ENCODE results near the gene SLIT3.

Gene SLIT3

DNA sequence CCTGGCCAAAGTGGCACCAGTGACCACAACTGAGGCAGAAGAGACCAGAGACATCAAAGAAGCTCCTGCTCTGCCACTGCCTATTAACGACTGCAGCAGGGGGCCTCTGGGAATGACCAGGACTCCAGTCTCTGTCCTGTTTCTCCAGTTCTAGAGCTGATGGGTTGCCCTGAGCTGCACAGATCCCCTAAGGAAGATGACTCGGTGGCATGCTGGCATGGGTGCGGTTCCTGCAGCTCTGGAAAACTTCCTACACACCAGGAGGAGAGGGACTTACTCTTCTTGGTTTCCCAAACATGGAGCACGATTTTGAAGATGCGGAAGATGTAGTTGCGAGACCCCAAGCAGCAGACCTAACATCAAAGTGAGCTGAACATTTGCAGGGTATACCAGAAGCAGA lies 2.7 kb downstream of the SLIT3 start:
- DNase-seq: no peak

DNA sequence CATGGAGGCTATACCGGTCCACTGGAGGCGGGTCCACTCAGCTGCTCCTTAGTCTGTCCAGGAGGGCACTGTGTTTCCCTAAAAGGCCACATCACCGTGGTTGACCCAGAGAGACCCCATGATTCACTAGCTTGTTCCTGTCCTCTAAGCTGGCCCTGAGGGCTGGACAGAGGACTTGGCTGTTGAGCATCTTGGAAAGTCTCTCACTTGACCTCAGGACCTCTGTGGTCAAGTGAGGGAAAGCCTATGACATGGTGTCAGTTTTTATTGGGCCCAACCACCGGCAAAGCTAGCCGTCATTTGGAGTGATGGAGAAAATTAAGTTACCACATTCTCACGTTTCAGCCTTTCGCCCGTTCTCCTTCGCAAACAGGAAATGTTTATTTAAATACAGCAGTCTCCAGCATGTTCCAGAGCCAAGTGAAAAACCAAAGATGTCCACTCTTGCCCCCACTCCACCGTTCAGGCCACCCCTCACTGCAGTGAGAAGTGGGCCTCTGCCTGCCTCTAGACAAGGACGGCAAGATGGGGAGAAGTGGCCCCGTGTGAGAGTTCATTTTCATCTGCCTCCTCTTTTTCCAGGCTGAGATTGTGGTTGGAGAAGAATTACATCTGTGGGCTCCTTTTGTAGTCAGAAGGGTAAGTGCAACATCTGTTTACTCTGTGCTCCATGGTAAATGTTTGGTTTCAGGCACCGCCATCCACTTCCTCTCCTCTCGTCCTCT lies 4.4 kb downstream of the SLIT3 start:
- no peak for DNase-seq

DNA sequence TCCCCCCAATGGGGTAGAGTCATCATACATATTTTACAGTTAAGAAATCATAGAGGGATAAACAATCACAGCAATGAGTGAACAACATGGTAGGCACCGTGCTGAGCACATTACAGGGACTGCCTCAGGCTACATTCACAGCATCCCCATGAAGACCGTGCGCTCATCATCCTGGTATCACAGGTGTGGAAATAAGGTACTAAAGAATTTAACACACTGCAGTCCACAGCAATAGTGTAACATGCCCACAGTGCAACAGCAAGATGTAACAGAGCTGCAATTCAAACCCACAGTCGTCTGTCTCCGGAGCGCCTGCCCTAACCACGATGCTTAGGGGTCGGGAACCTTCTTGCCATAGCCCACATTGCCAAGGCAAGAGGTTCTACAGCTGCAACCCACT lies 5.6 kb downstream of the SLIT3 start:
- DNase-seq: no peak

DNA sequence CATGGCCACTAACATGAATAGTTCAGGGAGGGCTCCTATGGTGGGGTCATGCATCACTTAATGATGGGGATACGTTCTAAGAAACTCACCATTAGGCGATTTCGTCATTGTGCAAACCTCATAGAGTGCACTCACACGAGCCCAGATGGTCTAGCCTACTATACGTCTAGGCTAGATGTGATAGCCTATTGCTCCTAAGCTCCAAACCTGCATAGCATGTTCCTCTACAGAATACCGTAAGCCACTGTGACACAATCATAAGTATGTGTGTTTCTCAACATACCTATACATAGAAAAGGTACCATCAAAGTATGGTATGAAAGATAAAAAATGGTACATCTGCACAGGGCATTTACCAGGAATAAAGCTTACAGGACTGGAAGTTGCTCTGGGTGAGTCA lies 6.3 kb downstream of the SLIT3 start:
- no peak for DNase-seq

DNA sequence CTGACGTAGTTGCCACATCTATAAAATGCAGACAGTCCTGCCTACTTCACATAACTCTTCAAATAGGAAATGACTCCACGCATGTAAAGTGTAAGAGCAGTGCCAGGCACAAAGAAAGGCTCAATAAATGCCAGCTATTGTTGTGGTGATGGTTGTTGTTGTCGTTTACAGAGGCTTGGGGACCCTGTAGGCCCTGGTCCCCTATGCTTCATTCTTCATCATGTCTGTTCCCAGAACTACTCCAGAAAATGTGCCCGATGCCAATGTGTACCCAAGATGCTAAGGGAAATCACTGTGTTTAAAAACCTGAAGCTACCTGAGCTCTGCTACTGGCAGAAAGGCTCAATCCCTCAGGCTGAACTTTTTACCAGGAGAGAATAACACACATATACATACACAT lies 9.1 kb downstream of the SLIT3 start:
- DNase-seq: no peak

DNA sequence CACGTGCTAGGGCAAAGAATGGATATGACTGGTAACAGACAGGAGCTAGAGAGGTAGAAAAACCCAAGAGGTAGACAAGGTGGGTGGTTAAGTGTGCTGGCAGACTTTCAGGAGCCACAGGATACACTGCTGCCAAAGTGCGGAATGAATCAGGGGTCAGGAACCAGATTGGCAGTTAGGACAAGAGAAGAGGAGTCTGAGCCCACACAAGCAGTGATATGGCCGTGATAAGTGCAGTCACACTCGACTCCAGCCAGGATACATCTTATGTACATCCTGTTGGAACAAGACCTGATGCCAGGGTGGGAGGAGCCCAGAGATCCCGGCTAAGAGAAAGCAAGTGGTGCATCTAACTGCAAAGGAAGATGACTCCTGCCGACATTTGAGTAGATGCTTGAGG lies 10.0 kb downstream of the SLIT3 start:
- no peak for DNase-seq

DNA sequence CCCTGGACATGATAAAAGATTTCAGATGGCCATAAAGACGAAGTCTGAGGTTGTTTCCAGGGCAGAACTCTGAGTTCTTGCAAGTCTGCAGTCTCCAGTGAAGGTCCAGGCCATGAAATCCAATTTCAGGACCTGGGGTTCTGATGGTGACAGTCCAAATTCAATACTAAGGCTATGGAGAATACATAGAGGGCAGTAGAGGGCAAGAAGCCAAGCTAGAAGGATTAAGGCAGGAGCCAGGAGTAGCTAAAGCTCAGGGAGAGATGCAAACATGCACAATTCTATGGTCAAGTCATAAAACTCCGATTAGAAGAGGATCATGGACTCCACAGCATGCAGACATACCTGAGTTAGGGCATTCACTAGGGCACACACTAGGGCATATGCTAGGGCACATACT lies 11.4 kb downstream of the SLIT3 start:
- DNase-seq: no peak

DNA sequence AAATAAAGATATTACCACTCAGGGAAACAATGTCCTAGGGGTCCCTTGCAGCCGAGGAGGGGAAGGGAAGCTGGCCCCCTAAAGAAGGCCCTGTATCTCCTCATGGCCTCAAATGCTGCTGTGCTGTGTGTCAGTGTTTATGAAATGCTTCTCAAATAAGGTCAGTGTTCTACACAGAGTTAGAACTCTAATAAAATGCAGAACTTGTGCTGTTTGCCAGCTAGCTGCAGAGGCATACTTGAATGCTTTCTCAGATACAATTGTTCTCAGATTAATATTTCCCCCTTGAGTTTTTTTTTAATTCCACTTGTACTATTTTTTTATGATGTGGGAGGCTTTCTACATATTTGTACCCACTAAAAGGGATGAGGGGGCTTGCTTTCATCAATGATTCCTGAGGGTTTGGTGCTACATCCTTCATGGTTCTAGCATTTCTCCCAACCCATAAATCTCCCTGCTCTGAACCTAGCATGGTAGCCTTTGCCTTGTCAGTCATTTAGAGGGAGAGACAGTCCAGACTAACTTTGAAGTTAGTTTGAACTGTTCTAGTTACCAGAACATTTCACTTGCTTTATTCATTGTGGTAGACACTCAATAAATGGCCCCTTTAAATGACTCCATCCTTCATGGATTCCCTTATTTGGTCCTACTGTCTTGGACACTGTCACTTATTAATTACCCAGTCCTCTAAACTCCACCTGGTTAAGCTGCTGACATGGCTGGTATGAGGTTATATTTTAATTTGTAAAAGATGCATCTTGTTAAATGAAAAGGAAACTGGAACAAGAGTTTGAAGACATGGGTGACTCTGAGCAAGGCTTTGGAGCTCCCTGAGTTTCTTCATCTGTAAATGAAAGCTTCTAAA lies 12.6 kb downstream of the SLIT3 start:
- no peak for DNase-seq

DNA sequence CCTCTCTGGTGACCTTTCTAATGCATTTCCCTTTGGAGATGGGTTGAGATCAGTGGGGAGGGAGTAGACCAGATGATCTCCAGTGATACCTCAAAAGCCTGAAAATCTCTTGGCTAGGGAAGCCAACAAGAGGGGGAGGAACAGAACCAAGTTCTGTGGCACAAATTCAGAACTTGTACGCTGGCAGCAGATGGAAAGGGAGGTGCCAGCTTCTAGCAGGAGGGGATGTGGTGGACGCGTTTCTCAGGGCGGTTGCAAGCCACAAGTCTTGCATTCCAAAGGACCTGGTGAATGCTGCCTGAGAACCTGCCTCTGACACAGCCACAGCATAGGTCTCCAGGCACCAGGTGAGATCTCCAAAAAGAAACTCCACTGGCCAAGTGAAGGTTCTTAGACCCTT lies 13.4 kb downstream of the SLIT3 start:
- no peak for DNase-seq

DNA sequence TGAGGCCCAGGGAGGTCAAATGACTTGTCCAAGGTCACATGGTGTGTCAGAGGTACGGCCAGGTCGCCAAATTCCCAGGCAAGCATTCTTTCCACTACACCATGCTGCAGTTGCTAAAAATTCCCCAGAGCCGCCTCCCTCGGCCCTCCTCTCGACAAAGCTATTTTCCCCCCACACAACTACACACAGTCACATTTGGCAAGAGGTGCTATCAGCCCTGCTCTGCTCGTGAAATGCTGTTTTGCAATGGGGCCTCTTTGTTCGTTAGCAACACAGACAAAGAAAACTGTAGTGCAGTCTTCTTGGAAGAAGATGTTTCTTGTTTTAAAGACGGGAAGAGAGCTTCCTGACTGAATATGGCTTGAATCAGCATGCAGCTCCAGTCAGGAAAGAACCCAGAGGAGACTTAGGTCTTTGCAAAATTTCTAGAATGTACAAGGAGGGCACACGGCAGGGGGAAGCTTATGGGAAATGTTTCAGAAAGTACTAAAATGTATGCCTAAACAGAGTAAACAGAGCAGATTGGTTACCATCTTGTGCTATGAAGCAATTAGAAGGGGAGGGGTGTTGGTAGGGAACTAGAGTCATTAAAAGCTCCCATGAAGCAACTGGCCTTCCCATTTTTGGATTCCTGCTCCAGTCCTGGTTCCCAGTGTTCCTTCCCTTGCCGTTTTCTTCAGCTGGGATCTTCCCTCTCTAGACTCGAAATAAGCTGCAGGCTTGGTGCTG lies 14.2 kb downstream of the SLIT3 start:
- no peak for DNase-seq

DNA sequence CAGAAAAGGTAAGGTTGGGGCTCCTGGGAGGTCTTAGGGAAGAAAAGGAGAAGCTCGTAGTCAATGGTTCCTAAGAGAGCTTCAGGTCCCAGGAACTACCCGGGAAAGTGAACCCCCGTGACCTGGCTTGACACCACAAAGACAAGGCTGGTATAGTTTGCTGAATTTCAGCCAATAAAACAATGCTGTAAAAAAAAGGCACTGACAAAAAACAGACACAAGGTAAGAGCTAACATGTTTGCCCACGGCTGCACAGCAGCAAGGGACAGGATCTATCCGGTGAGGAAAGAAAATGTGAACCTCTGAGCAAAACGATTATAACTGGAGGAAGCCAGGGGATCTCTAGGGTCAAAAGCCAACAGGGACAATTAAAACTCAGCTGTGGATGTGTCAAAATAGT lies 17.1 kb downstream of the SLIT3 start:
- DNase-seq: no peak

DNA sequence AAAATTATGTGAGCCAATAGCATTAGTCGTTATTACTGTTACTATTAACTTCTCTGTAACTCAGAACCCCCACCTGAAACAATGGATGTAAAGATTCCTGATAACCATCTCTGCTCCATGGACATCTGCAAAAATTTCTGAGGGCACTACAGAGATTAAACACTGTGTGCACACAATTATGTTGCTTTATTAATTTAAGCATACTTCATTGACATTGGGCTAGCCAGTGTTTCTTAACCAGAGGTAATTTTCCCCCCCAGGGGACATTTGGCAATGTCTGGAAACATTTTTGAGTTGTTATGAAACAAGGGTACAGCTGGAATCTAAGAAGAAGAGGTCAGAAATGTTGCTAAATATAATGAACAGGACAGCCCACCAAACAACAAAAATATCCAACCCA lies 19.3 kb downstream of the SLIT3 start:
- DNase-seq: no peak

DNA sequence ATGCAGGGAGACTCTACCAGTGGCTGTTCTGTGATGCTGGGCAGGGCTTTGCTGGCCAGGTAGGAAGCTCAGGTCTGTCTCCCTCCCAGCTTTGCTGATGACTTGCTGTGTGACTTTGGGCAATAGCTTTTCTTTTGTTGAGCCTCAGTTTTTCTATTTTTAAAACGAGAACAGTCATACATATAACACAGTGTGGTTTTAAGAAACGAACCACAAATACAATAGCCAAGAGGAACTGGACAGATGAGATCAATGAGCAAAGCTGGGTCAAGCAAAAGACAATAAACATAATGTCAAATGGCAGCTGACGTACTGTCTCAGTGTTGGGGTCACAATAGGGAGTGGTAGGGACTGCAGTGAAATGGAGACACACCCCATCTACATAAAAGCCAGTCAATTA lies 20.2 kb downstream of the SLIT3 start:
- no peak for DNase-seq

DNA sequence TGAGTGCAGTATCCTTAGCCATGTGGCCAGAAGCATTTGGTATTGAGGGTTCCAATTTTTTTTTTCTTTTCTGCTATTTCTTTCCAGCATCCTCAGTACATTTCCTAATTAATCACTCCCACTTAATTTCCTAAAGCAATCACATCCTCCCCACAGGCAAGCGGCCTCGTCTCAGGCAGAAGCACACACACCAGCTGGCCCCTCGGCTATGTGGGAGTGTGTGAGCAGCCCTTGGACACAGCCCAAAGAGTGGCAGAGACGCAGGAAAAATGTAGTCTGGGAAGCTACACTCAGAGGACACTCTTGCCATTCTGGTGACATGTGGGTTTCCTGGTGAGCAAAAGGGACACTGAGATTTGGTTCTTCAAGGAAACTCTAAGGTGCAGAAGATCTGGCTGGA lies 20.7 kb downstream of the SLIT3 start:
- no peak for DNase-seq

DNA sequence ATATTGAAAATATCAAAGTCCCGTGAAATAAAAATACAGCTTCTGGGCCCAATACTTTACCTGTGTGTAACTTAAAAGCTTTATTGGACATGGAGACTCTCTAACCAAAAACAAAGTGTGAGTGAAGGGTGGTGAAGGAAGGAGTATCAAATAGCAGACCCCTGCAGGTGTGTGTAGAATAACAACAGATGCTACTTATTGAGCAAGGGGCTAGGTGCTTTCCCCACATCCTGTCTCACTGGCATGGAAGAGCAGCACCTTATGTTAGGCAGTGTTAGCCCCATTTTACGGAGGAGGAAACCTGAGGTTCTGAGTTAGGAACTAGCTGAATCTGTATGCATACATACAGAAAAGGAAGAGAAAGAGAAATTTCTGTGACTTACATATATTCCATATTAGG lies 21.8 kb downstream of the SLIT3 start:
- DNase-seq: no peak

DNA sequence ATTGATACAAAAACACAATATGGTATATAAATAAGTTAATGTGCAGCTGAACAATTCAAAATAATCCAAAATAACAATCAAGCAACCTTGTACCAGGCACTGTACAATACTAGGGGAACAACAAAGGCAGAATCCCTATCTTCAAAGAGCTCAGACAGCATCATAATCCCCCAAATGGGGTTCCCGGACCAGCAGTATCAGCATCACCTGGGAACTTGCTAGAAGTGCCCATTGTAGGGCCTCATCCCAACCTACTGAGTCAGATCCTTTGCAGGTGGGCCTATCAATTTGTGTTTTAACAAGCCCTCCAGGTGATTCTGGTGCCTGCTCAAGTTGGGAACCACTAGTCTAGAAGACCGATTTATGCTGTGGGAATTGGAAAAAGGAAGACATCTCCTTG lies 27.1 kb downstream of the SLIT3 start:
- no peak for DNase-seq

DNA sequence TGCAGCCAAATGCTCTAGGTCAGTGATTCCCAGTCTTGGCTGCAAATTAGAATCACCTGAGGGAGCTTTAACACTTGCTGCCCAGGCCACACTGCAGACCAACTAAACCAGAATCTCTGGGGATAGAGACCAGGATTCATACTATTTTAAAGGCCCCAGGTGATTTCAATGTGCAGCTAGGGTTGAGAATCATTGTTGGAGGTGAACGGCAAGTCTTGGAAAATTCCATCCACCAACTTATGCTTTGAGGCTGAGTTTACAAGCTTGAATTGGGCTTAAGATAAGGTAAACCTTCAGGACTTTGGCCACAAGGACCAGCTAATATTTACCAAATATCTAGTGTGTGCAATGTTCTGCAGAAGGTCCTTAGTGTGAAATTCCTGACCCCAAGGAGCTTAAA lies 27.5 kb downstream of the SLIT3 start:
- DNase-seq: no peak

DNA sequence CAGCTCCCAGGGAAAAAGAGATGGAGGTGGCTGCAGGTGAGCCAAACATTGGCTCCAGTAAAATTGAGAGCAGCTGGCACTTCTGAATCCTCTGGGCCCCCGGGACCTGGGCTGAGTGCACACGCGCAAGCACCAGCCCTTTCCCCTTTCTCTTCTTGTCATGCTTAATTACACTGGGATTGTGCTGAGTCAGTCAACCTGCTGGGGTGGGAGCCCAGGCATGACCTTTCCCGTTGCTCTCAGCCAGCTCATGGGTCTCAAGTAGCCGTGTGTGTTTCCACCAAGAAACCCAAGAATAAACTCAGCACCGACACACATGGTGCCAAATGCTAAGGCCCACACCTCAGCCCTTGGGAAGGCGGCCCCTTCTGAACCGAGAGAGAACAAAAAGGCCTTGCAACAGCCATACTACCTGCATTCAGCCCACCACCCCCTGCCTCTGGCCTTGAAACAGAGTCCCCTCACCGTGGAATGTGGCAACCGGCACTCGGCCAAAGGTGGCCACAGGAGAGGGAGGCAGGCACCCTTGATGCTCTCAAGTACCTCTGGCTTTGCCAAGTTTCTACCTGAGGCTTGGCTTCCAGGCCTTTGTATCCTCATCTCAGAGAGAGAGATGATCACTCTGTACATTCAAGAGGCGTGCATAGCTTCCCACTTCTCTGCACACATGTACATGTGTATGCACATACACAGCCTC lies 28.1 kb downstream of the SLIT3 start:
- no peak for DNase-seq

DNA sequence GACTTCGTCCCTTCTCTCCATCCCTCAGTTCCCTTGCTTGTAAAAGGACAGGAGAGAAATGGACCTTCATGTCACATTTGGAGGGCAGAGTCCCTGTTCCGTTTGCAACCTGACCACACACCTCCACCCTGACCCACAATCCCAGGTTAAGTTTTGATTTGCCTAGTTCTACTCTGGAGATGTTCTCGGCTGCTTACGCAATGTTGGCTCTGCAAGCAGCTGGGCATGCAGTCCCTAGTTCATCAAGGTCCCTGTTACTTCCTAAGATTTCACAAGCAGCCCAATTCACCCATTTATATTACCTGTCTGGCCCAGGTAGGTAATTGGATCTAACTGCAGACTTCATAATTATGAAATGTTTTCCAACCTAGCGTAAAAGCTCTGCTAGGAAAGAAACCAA lies 28.8 kb downstream of the SLIT3 start:
- DNase-seq: no peak

DNA sequence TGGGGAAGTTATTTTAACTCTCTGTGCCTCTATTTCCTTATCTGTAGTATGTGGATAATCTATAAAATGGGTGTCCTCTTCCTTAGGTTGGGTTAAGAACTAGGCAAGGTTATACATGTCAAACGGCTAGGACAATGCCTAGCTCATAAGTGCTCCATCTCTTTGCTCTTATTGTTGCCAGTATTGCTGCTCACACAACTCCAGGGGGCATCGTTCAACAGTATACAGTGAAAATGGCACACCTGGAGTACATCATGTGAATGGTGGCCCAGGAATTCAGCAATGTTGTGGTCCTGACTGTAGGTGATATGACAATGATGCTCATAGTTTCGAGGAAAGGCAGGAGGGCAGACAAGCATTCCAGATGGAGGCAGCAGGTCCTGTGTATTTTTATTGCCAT lies 30.1 kb downstream of the SLIT3 start:
- DNase-seq: no peak

DNA sequence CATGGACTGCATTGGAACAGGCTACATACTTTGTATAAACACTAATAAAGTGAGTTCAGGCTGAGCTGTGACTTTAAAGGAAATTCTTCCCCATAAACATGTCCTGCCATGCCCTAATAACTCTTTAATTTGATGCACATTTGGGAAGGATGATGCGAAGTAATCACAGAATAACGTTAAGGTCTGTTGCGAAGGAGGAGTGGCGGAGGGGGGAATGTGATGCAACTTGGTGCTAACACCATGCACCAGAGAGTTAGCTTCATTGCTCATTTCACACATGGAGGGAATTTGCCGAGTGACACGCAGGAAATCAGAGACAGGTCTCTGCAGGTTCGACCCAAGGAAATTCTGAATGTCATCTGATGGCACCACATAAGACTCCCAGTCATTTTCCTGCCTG lies 32.9 kb downstream of the SLIT3 start:
- no peak for DNase-seq

DNA sequence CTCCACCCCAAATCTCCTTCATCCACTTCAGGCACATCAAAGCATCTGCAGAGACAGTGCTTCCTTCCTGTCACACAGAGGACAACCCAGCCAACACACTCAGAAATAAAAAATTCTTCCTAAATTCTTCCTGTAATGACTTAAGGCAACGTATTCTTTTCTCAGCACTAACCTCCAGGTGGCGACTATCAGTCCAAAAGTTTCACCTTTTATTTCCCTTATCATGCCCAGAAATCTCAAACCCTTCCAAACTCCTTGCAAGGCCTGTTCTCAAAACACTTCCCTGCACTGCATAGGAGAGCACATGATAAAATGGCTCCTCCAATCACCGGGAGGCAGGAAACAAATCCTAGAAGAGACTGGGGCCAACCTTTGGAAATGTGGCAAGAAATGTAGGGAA lies 35.1 kb downstream of the SLIT3 start:
- no peak for DNase-seq

DNA sequence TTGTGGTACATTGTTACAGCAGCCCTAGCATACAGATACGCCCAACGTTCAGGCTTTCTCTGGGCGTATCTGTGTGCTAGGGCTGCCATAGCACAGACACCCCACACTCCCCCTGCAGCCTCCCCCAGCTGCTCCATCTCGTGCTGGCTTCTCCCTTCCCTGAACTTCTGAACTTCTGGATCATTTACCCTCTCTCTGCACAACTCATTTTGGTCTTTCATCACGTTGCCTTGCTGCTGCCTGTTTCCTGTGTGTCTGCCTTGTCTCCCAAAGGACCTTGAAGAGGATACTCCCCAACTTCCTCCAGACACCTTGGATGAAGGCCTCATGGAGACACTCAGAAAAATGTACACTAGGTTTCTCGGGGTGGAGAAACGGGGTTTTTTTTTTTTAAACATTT lies 37.3 kb downstream of the SLIT3 start:
- no peak for DNase-seq

Data from GF-D8 (cell line).